ENCODE measurements around the gene GALNT18.

DNA sequence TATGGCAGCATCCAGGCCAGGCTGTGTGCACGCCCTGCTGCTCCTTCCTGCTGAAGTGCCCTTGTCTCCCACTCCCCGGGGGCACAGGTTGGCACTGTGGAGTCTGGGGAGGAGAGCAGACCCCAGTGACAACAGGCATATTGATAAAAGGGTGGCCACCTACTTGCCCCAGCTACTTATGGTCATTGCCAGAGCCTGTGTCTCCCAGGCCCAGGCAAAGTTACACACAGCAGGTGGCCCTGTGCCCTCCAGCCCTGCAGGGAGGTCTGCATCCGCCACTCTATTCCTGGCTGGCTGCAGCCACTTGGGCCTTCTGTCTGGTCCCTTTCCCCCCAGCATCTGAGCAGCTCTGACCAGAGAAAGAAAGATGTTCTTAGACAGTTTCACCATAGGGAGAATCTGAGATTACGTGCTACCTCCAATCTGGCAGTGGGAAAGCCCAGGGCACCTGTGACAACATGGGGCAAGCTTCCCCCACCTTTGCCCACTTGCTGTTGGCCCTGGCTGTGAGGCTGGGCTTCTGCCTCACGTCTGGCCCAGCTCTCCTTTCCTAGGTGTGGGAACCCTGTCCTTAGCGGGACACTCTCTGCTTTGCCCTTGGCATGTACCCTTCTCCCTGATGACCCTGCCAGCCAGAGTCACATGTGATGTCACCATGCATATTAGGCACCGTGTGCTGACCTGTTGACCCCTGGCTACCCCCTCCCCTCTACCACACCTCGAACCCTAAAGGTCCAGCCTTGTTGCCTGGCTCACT, 243.4 kb downstream of the GALNT18 start:
- no peak for TF ChIP-seq ZNF214 (tag by site-specific recombination; IDR thresholded peaks at IDR 0.05; ENCODE audit: borderline replicate concordance)
- TF ChIP-seq, protein P1, sequence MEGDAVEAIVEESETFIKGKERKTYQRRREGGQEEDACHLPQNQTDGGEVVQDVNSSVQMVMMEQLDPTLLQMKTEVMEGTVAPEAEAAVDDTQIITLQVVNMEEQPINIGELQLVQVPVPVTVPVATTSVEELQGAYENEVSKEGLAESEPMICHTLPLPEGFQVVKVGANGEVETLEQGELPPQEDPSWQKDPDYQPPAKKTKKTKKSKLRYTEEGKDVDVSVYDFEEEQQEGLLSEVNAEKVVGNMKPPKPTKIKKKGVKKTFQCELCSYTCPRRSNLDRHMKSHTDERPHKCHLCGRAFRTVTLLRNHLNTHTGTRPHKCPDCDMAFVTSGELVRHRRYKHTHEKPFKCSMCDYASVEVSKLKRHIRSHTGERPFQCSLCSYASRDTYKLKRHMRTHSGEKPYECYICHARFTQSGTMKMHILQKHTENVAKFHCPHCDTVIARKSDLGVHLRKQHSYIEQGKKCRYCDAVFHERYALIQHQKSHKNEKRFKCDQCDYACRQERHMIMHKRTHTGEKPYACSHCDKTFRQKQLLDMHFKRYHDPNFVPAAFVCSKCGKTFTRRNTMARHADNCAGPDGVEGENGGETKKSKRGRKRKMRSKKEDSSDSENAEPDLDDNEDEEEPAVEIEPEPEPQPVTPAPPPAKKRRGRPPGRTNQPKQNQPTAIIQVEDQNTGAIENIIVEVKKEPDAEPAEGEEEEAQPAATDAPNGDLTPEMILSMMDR (tag by site-specific recombination; IDR thresholded peaks at IDR 0.05): no peak
- no peak for TF ChIP-seq GLIS2 (tag by site-specific recombination; IDR thresholded peaks at IDR 0.05)
- no peak for TF ChIP-seq ZBTB21 (tag by site-specific recombination; IDR thresholded peaks at IDR 0.05)
- TF ChIP-seq YY1 (tag by site-specific recombination; IDR thresholded peaks at IDR 0.05): no peak
